Loucy (cell line): ENCODE results near the gene SGPP2.

Experiments used
- CTCF ChIP-seq: fragments of 200-600 bp; sonication (generic); conservative IDR thresholded peaks from 2 replicates; pipeline ENCODE4 v1.5.1; 2014; ENCODE audit warnings: mild to moderate bottlenecking, antibody characterized with exemption, low read length
- EZH2phosphoT487 ChIP-seq: fragments of 200-600 bp; IDR thresholded peaks from 2 replicates; pipeline ENCODE4 v1.6.1; 2018; ENCODE audit warnings: antibody characterized with exemption, mild to moderate bottlenecking, moderate library complexity, borderline replicate concordance

- TF ChIP-seq CTCF = no peak
- TF ChIP-seq EZH2phosphoT487 = no peak
Measured at GRCh38 chr2:222439692-222440091, 15.3 kb downstream of the SGPP2 start.
